ENCODE data around the gene ANKRD40CL. TPM values are rescaled to one million over a fixed set of nuclear protein-coding genes. Genes with fewer than 3 reads are reported as not detected.

ANKRD40CL gene
- total RNA-seq, 3 donors from 2014 or later, result not detected

- Mint-ChIP-seq H3K4me1 (ENCODE audit: low read depth) (no peaks in the 10 kb centered on the region), H3K4me3 (no peak overlapping the region), H3K9me3 (no peaks in the 10 kb centered on the region), H3K27me3 (ENCODE audit: low read depth) (no peaks in the 10 kb centered on the region), H3K36me3 (ENCODE audit: insufficient read depth) (no peaks in the 10 kb centered on the region)
- DNase-seq (no peak), ATAC-seq (no peak)
These were observed 32.3 kb upstream of the ANKRD40CL start for GRCh38 chr17:50799582-50799981.

GRCh38 chr17:50798424-50799288 lies 31.3 kb upstream of the ANKRD40CL start:
- Mint-ChIP-seq H3K4me3 (no peak overlapping the region), H3K9me3 (no peaks in the 10 kb centered on the region), H3K36me3 (ENCODE audit: insufficient read depth) (no peaks in the 10 kb centered on the region), H3K27me3 (ENCODE audit: low read depth) (no peaks in the 10 kb centered on the region), H3K4me1 (ENCODE audit: low read depth) (no peaks in the 10 kb centered on the region)
- no peak for ATAC-seq
- DNase-seq, result no peak

- no peaks in the 10 kb centered on the region for H3K9me3 Mint-ChIP-seq
- DNase-seq, result no peak
- H3K36me3 Mint-ChIP-seq (ENCODE audit: insufficient read depth), result no peaks in the 10 kb centered on the region
- no peaks in the 10 kb centered on the region for H3K4me1 Mint-ChIP-seq (ENCODE audit: low read depth)
- no peak for ATAC-seq
- no peaks in the 10 kb centered on the region for H3K27me3 Mint-ChIP-seq (ENCODE audit: low read depth)
- no peak overlapping the region for H3K4me3 Mint-ChIP-seq
These were observed 30.0 kb upstream of the ANKRD40CL start for GRCh38 chr17:50797135-50797810.

- H3K4me1 Mint-ChIP-seq (ENCODE audit: low read depth), result no peaks in the 10 kb centered on the region
- H3K9me3 Mint-ChIP-seq, result no peaks in the 10 kb centered on the region
- no peaks in the 10 kb centered on the region for H3K27me3 Mint-ChIP-seq (ENCODE audit: low read depth)
- no peak for ATAC-seq
- no peak for DNase-seq
- no peaks in the 10 kb centered on the region for H3K36me3 Mint-ChIP-seq (ENCODE audit: insufficient read depth)
- no peak overlapping the region for H3K4me3 Mint-ChIP-seq
These were observed 27.0 kb upstream of the ANKRD40CL start for GRCh38 chr17:50794361-50794760.

GRCh38 chr17:50793007-50793406 lies 25.7 kb upstream of the ANKRD40CL start:
- Mint-ChIP-seq H3K4me3 (no peak overlapping the region), H3K9me3 (no peaks in the 10 kb centered on the region), H3K4me1 (ENCODE audit: low read depth) (no peaks in the 10 kb centered on the region), H3K36me3 (ENCODE audit: insufficient read depth) (no peaks in the 10 kb centered on the region), H3K27me3 (ENCODE audit: low read depth) (no peaks in the 10 kb centered on the region)
- ATAC-seq (no peak), DNase-seq (no peak)

- no peaks in the 10 kb centered on the region for H3K36me3 Mint-ChIP-seq (ENCODE audit: insufficient read depth)
- ATAC-seq (no peak), DNase-seq (no peak)
- H3K4me3 Mint-ChIP-seq, result no peak overlapping the region
- H3K9me3 Mint-ChIP-seq, result no peaks in the 10 kb centered on the region
- H3K27me3 Mint-ChIP-seq (ENCODE audit: low read depth), result no peaks in the 10 kb centered on the region
- H3K4me1 Mint-ChIP-seq (ENCODE audit: low read depth), result no peaks in the 10 kb centered on the region
These were observed 24.8 kb upstream of the ANKRD40CL start for GRCh38 chr17:50792132-50792531.

- DNase-seq, result no peak
- Mint-ChIP-seq H3K27me3 (ENCODE audit: low read depth) (no peaks in the 10 kb centered on the region), H3K36me3 (ENCODE audit: insufficient read depth) (no peaks in the 10 kb centered on the region), H3K4me1 (ENCODE audit: low read depth) (no peaks in the 10 kb centered on the region), H3K4me3 (no peak overlapping the region), H3K9me3 (no peaks in the 10 kb centered on the region)
- no peak for ATAC-seq
These were observed 23.3 kb upstream of the ANKRD40CL start for GRCh38 chr17:50790618-50791017.

GRCh38 chr17:50787106-50787505 lies 19.8 kb upstream of the ANKRD40CL start:
- Mint-ChIP-seq H3K9me3 (no peaks in the 10 kb centered on the region), H3K27me3 (ENCODE audit: low read depth) (peaks cover 6% of the 10 kb centered on the region), H3K4me3 (no peak overlapping the region), H3K4me1 (ENCODE audit: low read depth) (peaks cover 6% of the 10 kb centered on the region), H3K36me3 (ENCODE audit: insufficient read depth) (no peaks in the 10 kb centered on the region)
- no peak for DNase-seq
- ATAC-seq, result no peak

GRCh38 chr17:50785946-50786570 lies 18.7 kb upstream of the ANKRD40CL start:
- no peak for DNase-seq
- Mint-ChIP-seq H3K36me3 (ENCODE audit: insufficient read depth) (no peaks in the 10 kb centered on the region), H3K4me1 (ENCODE audit: low read depth) (peaks cover 11% of the 10 kb centered on the region), H3K4me3 (no peak overlapping the region), H3K9me3 (no peaks in the 10 kb centered on the region), H3K27me3 (ENCODE audit: low read depth) (peaks cover 6% of the 10 kb centered on the region)
- no peak for ATAC-seq

- Mint-ChIP-seq H3K9me3 (no peaks in the 10 kb centered on the region), H3K27me3 (ENCODE audit: low read depth) (peaks cover 6% of the 10 kb centered on the region), H3K36me3 (ENCODE audit: insufficient read depth) (no peaks in the 10 kb centered on the region), H3K4me1 (ENCODE audit: low read depth) (peaks cover 16% of the 10 kb centered on the region), H3K4me3 (no peak overlapping the region)
- DNase-seq, result no peak
- ATAC-seq, result no peak
These were observed 17.8 kb upstream of the ANKRD40CL start for GRCh38 chr17:50785126-50785525.

- ATAC-seq (no peak), DNase-seq (no peak)
- H3K4me1 Mint-ChIP-seq (ENCODE audit: low read depth), result peaks cover 27% of the 10 kb centered on the region
- no peaks in the 10 kb centered on the region for H3K9me3 Mint-ChIP-seq
- no peak overlapping the region for H3K4me3 Mint-ChIP-seq
- H3K27me3 Mint-ChIP-seq (ENCODE audit: low read depth), result peaks cover 6% of the 10 kb centered on the region
- H3K36me3 Mint-ChIP-seq (ENCODE audit: insufficient read depth), result no peaks in the 10 kb centered on the region
These were observed 16.6 kb upstream of the ANKRD40CL start for GRCh38 chr17:50783905-50784304.

GRCh38 chr17:50783193-50783660 lies 15.9 kb upstream of the ANKRD40CL start:
- H3K27me3 Mint-ChIP-seq (ENCODE audit: low read depth), result peaks cover 6% of the 10 kb centered on the region
- H3K4me1 Mint-ChIP-seq (ENCODE audit: low read depth), result peaks cover 30% of the 10 kb centered on the region
- no peaks in the 10 kb centered on the region for H3K36me3 Mint-ChIP-seq (ENCODE audit: insufficient read depth)
- H3K9me3 Mint-ChIP-seq, result no peaks in the 10 kb centered on the region
- peak; percentile 88 to 90 for ATAC-seq
- DNase-seq, result peak; percentile 74
- peak overlapping the region; percentile 37 for H3K4me3 Mint-ChIP-seq

GRCh38 chr17:50781167-50781566 lies 13.8 kb upstream of the ANKRD40CL start:
- no peak for ATAC-seq
- no peaks in the 10 kb centered on the region for H3K36me3 Mint-ChIP-seq (ENCODE audit: insufficient read depth)
- peak overlapping the region; percentile 54 for H3K4me3 Mint-ChIP-seq
- no peak for DNase-seq
- no peaks in the 10 kb centered on the region for H3K9me3 Mint-ChIP-seq
- peaks cover 6% of the 10 kb centered on the region for H3K27me3 Mint-ChIP-seq (ENCODE audit: low read depth)
- peaks cover 30% of the 10 kb centered on the region for H3K4me1 Mint-ChIP-seq (ENCODE audit: low read depth)

GRCh38 chr17:50779747-50780353 lies 12.5 kb upstream of the ANKRD40CL start:
- Mint-ChIP-seq H3K9me3 (no peaks in the 10 kb centered on the region), H3K4me1 (ENCODE audit: low read depth) (peaks cover 30% of the 10 kb centered on the region), H3K36me3 (ENCODE audit: insufficient read depth) (no peaks in the 10 kb centered on the region), H3K27me3 (ENCODE audit: low read depth) (peaks cover 6% of the 10 kb centered on the region), H3K4me3 (no peak overlapping the region)
- DNase-seq, result peak; percentile 15
- ATAC-seq, result peak; percentile 58 to 61
